WTC11 (cell line): ENCODE results near the gene CCDC127. TPM values are rescaled to one million over a fixed set of nuclear protein-coding genes. Genes with fewer than 3 reads are reported as not detected.

Experiments used
- ATAC-seq: fragments of 200-7000 bp; cut with Tn5 transposase; 2 replicates; pipeline ENCODE4 v1.10.0; 2021; ENCODE audit warnings: mild to moderate bottlenecking, moderate library complexity
- CTCF ChIA-PET: fragments of 300-600 bp; sonication (Branson Sonifier 250); formaldehyde crosslinking; loops from one replicate; lab custom pipeline; 2021; ENCODE audit warnings: antibody characterized with exemption; lab: Charles Lee
- POLR2A ChIA-PET: fragments of 350-600 bp; sonication (Branson Sonifier 250); formaldehyde crosslinking; loops from one replicate; lab custom pipeline; 2021; ENCODE audit warnings: antibody characterized with exemption; lab: Charles Lee
- DNase-seq: peaks from one replicate; pipeline ENCODE4 v3.0.0; 2021; ENCODE audit warnings: low spot score
- H3K27ac Mint-ChIP-seq: 2 replicates; pipeline ENCODE4 v1.8.0; 2021; ENCODE audit warnings: mixed read lengths
- H3K27me3 Mint-ChIP-seq: 2 replicates; pipeline ENCODE4 v1.8.0; 2021; ENCODE audit warnings: low read depth, mild to moderate bottlenecking, moderate library complexity, mixed read lengths
- H3K36me3 Mint-ChIP-seq: 2 replicates; pipeline ENCODE4 v1.8.0; 2021; ENCODE audit warnings: mixed read lengths
- H3K4me1 Mint-ChIP-seq: 2 replicates; pipeline ENCODE4 v1.8.0; 2022; ENCODE audit warnings: mixed read lengths
- H3K4me3 Mint-ChIP-seq: 2 replicates; pipeline ENCODE4 v1.8.0; 2021; ENCODE audit warnings: mild to moderate bottlenecking, moderate library complexity, mixed read lengths
- H3K9me3 Mint-ChIP-seq: 2 replicates; pipeline ENCODE4 v1.8.0; 2021; ENCODE audit warnings: mixed read lengths
- AFF4 ChIP-seq: sonication (generic); formaldehyde crosslinking; IDR thresholded peaks from 2 replicates; pipeline ENCODE4 v1.8.1; 2023; ENCODE audit warnings: mild to moderate bottlenecking, missing genetic modification reagents, borderline replicate concordance
- ARID4B ChIP-seq: sonication (generic); formaldehyde crosslinking; IDR thresholded peaks from 2 replicates; pipeline ENCODE4 v1.8.0; 2023; ENCODE audit warnings: missing genetic modification reagents, mild to moderate bottlenecking, borderline replicate concordance
- ATF1 ChIP-seq: sonication (generic); formaldehyde crosslinking; IDR thresholded peaks from 2 replicates; pipeline ENCODE4 v1.8.1; 2023; ENCODE audit warnings: mild to moderate bottlenecking, moderate library complexity, missing genetic modification reagents
- CBFB ChIP-seq: sonication (generic); formaldehyde crosslinking; IDR thresholded peaks from 2 replicates; pipeline ENCODE4 v1.8.1; 2022; ENCODE audit warnings: mild to moderate bottlenecking, low read depth, missing genetic modification reagents
- CREB1 ChIP-seq: sonication (generic); formaldehyde crosslinking; IDR thresholded peaks from 2 replicates; pipeline ENCODE4 v1.8.0; 2023; ENCODE audit warnings: mild to moderate bottlenecking, missing genetic modification reagents
- GRHL2 ChIP-seq: fragments of 250-450 bp; sonication (Bioruptor Pico); IDR thresholded peaks from 2 replicates; pipeline ENCODE4 v1.8.0; 2022; ENCODE audit warnings: mild to moderate bottlenecking, moderate library complexity; ENCODE audit not compliant: insufficient replicate concordance, severe bottlenecking
- HMGA2 ChIP-seq: fragments of 250-450 bp; sonication (Bioruptor Pico); IDR thresholded peaks from 2 replicates; pipeline ENCODE4 v1.4.0; 2021; ENCODE audit warnings: mild to moderate bottlenecking, moderate library complexity
- JUN ChIP-seq: sonication (generic); formaldehyde crosslinking; IDR thresholded peaks from 2 replicates; pipeline ENCODE4 v1.8.0; 2023; ENCODE audit warnings: mild to moderate bottlenecking, missing genetic modification reagents
- MAX ChIP-seq: sonication (generic); formaldehyde crosslinking; IDR thresholded peaks from 2 replicates; pipeline ENCODE4 v1.8.0; 2022; ENCODE audit warnings: mild to moderate bottlenecking, missing genetic modification reagents
- MYBL2 ChIP-seq: sonication (generic); formaldehyde crosslinking; IDR thresholded peaks from 2 replicates; pipeline ENCODE4 v1.8.1; 2023; ENCODE audit warnings: mild to moderate bottlenecking, moderate library complexity, missing genetic modification reagents
- NFYB ChIP-seq: sonication (generic); formaldehyde crosslinking; conservative IDR thresholded peaks from 2 replicates; pipeline ENCODE4 v1.8.0; 2022; ENCODE audit warnings: low read depth, missing genetic modification reagents
- NR1H2 ChIP-seq: sonication (generic); formaldehyde crosslinking; IDR thresholded peaks from 2 replicates; pipeline ENCODE4 v1.9.0; 2021; ENCODE audit warnings: mild to moderate bottlenecking, moderate library complexity, missing genetic modification reagents
- NR2C2 ChIP-seq: sonication (generic); formaldehyde crosslinking; IDR thresholded peaks from 2 replicates; pipeline ENCODE4 v1.8.0; 2022; ENCODE audit warnings: mild to moderate bottlenecking, missing genetic modification reagents
- PRRX2 ChIP-seq: fragments of 250-450 bp; sonication (Bioruptor Pico); IDR thresholded peaks from 2 replicates; pipeline ENCODE4 v1.8.0; 2021; ENCODE audit warnings: mild to moderate bottlenecking
- TEAD4 ChIP-seq: sonication (generic); formaldehyde crosslinking; IDR thresholded peaks from 2 replicates; pipeline ENCODE4 v1.8.0; 2022; ENCODE audit warnings: mild to moderate bottlenecking, missing genetic modification reagents
- ZNF219 ChIP-seq: sonication (generic); formaldehyde crosslinking; IDR thresholded peaks from 2 replicates; pipeline ENCODE4 v1.8.0; 2023; ENCODE audit warnings: missing genetic modification reagents, mild to moderate bottlenecking, borderline replicate concordance
- total RNA-seq: library from RNA; stranded (reverse); gene quantifications from 3 replicates; pipeline ENCODE4 v1.2.3, GENCODE V29; 2021
- TF ChIP-seq, protein P1 (sequence below): fragments of 250-450 bp; sonication (Bioruptor Pico); IDR thresholded peaks from 2 replicates; pipeline ENCODE4 v1.9.0; 2021; ENCODE audit warnings: moderate library complexity, mild to moderate bottlenecking, inconsistent platforms, borderline replicate concordance
- TF ChIP-seq, protein P2 (sequence below): sonication (generic); formaldehyde crosslinking; IDR thresholded peaks from 2 replicates; pipeline ENCODE4 v1.8.0; 2023; ENCODE audit warnings: missing genetic modification reagents
- TF ChIP-seq, protein P3 (sequence below): sonication (generic); formaldehyde crosslinking; IDR thresholded peaks from 2 replicates; pipeline ENCODE4 v1.8.1; 2023; ENCODE audit warnings: mild to moderate bottlenecking, missing genetic modification reagents
- TF ChIP-seq, protein P4 (sequence below): sonication (generic); formaldehyde crosslinking; IDR thresholded peaks from 2 replicates; pipeline ENCODE4 v1.8.1; 2022; ENCODE audit warnings: low read depth, missing genetic modification reagents, borderline replicate concordance

CCDC127 gene
- total RNA-seq, 1 experiment from 2014 or later, result 5.3 TPM

DNA sequence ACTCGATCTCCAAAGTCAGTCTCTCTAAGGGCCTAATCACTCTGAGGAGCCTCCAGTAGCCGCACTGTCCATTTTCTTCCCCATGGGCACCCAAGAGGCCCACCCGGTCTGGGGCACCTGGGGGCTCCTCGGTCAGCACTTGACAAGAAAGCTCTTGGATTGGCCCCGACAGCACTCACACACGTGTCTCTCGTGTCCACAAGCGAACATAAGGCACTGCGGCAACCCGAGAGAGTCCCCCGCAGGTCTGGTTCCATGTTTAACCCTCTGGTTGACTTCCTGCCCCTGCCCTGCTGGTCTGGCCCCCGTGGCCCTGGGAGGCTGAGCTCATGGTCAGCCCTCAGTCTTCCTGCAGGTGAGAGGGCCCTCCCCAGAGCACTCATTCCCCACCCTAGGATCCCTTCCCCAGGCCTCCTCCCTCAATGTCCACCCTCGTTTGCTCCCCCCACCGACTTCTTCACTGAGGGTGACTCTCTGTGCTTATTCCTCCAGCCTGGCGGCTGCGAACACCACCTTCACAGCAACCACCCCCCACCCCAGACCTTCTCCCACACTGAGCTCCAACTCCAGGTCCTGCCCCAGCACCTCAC lies 43.0 kb downstream of the CCDC127 start:
- ATAC-seq (no peak), DNase-seq (no peak)
- Mint-ChIP-seq H3K9me3 (no peaks in the 10 kb centered on the region), H3K27me3 (no peaks in the 10 kb centered on the region), H3K36me3 (peaks cover 17% of the 10 kb centered on the region), H3K4me1 (peaks cover 4% of the 10 kb centered on the region), H3K27ac (no peak overlapping the region), H3K4me3 (no peak overlapping the region)
- CTCF ChIA-PET, result no interaction called here
- POLR2A ChIA-PET, result interaction anchor here (0.5 kb wide), 1 partner anchor 35 kb away, joined by 3 read pairs; no protein-coding TSS in a partner anchor
- TF ChIP-seq ATF1 (CRISPR knock-in tag) (no peak), AFF4 (CRISPR knock-in tag) (no peak), ZNF219 (CRISPR knock-in tag) (no peak), ARID4B (CRISPR knock-in tag) (no peak), TEAD4 (no peak)
- TF ChIP-seq, protein P1, sequence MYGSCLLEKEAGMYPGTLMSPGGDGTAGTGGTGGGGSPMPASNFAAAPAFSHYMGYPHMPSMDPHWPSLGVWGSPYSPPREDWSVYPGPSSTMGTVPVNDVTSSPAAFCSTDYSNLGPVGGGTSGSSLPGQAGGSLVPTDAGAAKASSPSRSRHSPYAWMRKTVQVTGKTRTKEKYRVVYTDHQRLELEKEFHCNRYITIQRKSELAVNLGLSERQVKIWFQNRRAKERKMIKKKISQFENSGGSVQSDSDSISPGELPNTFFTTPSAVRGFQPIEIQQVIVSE, result no peak

DNA sequence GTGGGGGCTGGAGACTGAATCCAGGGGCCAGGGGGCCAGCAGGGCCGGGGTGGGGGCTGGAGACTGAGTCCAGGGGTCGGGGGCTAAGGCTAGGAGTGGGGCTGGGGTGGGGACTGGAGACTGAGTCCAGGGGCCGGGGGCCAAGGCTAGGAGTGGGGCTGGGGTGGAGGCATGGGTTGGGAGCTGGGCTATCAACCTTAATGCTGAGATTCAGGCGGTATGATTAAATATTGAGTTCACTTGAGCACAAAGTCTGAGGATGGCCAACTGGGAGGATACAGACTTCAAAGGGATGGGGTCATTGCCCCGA lies 43.7 kb downstream of the CCDC127 start:
- Mint-ChIP-seq H3K27me3 (no peaks in the 10 kb centered on the region), H3K9me3 (no peaks in the 10 kb centered on the region), H3K4me3 (no peak overlapping the region), H3K36me3 (peaks cover 14% of the 10 kb centered on the region), H3K4me1 (no peaks in the 10 kb centered on the region), H3K27ac (no peak overlapping the region)
- CTCF ChIA-PET, result no interaction called here
- ATAC-seq, result no peak
- DNase-seq, result no peak
- POLR2A ChIA-PET, result interaction anchor here (0.5 kb wide), 1 partner anchor 36 kb away, joined by 3 read pairs; no protein-coding TSS in a partner anchor
- TF ChIP-seq NFYB (CRISPR knock-in tag), result no peak
- TF ChIP-seq NR1H2 (CRISPR knock-in tag), result no peak
- no peak for TF ChIP-seq MYBL2 (CRISPR knock-in tag)
- TF ChIP-seq NR2C2 (CRISPR knock-in tag), result no peak
- TF ChIP-seq, protein P2, sequence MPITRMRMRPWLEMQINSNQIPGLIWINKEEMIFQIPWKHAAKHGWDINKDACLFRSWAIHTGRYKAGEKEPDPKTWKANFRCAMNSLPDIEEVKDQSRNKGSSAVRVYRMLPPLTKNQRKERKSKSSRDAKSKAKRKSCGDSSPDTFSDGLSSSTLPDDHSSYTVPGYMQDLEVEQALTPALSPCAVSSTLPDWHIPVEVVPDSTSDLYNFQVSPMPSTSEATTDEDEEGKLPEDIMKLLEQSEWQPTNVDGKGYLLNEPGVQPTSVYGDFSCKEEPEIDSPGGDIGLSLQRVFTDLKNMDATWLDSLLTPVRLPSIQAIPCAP (CRISPR knock-in tag), result no peak
- TF ChIP-seq, protein P3, sequence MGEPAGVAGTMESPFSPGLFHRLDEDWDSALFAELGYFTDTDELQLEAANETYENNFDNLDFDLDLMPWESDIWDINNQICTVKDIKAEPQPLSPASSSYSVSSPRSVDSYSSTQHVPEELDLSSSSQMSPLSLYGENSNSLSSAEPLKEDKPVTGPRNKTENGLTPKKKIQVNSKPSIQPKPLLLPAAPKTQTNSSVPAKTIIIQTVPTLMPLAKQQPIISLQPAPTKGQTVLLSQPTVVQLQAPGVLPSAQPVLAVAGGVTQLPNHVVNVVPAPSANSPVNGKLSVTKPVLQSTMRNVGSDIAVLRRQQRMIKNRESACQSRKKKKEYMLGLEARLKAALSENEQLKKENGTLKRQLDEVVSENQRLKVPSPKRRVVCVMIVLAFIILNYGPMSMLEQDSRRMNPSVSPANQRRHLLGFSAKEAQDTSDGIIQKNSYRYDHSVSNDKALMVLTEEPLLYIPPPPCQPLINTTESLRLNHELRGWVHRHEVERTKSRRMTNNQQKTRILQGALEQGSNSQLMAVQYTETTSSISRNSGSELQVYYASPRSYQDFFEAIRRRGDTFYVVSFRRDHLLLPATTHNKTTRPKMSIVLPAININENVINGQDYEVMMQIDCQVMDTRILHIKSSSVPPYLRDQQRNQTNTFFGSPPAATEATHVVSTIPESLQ, result no peak
- no peak for TF ChIP-seq CREB1
- TF ChIP-seq, protein P4, sequence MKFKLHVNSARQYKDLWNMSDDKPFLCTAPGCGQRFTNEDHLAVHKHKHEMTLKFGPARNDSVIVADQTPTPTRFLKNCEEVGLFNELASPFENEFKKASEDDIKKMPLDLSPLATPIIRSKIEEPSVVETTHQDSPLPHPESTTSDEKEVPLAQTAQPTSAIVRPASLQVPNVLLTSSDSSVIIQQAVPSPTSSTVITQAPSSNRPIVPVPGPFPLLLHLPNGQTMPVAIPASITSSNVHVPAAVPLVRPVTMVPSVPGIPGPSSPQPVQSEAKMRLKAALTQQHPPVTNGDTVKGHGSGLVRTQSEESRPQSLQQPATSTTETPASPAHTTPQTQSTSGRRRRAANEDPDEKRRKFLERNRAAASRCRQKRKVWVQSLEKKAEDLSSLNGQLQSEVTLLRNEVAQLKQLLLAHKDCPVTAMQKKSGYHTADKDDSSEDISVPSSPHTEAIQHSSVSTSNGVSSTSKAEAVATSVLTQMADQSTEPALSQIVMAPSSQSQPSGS, result no peak
- TF ChIP-seq HMGA2 (CRISPR knock-in tag), result no peak
- TF ChIP-seq GRHL2 (CRISPR knock-in tag), result no peak
- TF ChIP-seq CBFB, result no peak
- no peak for TF ChIP-seq MAX (CRISPR knock-in tag)
- no peak for TF ChIP-seq PRRX2 (CRISPR knock-in tag)
- no peak for TF ChIP-seq JUN
